ENCODE results near the gene RAP1B.

RAP1B gene

DNA sequence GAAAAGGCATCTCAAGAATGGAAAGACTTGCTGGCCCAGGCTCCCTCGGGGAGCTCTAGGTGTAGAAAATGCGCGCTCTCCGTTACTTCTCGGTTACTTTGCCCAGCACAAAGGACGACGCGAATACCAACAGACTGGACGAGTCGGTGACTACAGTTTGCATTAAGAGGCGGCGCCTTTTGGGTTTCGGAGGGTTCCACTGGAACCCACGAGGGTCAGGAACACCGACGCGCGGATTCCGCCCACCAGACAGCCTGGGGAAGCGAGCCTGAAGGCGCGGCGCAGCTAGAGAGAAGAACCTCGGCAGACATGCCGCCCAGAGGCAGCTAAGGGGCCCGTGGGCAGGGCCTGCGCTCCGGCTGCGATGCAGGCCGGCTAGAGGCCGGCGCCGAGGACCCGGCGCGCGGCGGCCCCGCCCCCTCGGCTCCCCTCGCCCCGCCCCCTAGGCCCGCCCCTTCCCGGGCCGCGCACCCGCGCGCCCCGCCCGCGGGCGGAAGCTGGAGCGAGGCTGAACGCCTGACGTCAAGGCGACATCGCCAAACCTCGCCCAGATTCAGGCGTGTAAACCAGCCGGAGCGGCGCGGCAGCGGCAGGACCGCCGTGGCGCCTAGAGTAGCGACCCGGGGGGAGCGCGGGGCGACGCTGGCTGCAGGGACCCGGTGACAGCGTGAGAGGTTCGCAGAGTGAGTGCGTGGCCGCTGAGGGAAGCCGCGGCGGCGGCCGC is at the start of gene RAP1B:
Gene RAP1B (plus strand): TSS at position 530 of the 724 bp plus-strand sequence. CDS start 37,826 bp downstream, outside the sequence.
- peak; percentile 94 for DNase-seq

DNA sequence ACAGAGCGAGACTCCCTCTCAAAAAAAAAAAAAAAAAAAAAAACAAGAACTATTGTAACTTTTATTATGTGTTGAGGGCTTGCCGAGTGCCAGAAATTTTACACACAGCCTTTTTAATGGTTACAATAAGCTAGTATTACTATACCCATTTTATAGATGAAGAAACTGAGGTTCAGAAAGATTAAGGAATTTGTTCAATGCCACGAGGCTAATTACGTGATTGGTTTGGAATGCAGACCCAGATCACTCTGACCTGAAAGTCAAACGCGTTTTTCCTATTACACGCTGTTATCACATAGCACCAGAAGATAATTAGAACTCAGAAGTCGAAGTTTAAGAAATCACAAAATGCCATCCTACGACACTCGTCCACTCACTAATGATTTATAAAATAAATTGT is 48.9 kb upstream of the RAP1B start:
- DNase-seq = no peak

DNA sequence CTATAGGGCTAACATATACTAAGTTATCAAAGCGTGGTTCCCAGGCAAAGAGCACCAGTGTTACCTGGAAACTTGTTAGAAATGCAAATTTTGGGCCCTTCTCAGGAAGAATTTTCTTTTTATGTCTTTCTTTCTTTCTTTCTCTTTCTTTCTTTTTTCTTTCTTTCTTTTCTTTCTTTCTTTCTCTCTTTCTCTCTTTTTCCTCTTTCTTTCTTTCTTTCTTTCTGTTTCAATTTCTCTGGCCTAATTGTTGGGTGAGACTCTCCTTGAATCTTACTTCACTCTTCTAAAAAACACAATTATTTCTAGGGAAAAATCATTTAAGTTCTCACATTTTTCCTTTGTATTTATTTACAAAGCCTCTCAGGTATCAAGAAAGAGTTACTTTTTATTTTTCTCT is 46.5 kb upstream of the RAP1B start:
- no peak for DNase-seq

DNA sequence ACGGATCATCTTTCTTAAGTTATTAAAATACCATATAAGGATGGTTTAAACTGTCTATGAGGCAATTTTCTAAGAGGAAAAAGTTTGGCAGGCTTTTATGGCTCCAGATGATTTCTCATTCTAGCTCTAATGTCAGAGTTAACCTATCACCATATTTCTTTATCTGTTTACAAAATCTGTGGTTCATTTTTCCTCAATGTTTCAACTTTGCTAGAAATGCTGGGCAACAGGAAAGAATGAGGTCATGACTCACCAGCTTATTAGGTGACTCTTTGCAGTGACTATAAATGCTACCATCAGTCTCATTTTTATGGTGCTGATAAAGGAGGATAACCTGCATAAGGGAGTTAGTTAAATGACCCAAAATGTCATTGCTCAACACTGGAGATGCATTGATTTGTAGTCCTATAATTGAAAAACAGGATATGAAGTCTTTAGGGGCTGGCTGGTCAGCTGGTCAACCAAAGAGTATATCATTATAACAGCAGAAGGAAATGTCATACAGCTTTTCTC is 45.3 kb upstream of the RAP1B start:
- DNase-seq = peak; percentile 66

DNA sequence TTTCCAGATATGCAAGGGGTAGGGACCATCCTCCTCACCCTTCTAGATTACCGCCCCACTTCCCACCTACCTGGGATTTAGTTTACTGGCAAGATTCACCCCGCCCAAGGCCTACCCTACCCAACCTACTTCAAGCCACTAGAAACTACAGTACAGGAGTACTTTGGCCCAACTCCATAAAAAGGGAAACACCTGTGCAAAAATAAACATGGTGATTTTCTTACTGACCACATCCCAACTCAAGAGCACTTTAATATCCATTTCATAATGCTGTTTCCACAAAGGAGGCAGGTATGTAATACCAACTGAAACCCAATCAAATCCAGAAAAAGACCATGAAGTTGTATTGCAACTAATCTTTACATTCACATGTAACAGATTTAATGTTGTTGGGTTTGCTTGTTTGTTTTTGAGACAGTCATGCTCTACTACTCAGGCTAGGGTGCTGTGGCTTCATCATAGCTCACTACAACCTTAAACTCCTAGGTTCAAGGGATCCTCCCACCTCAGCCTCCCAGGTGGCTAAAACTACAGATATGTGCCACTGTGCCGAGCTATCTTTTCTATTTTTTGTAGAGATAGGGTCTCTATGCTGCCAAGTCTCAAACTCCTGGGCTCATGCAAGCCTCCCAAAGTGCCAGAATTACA is 41.7 kb upstream of the RAP1B start:
- no peak for DNase-seq

DNA sequence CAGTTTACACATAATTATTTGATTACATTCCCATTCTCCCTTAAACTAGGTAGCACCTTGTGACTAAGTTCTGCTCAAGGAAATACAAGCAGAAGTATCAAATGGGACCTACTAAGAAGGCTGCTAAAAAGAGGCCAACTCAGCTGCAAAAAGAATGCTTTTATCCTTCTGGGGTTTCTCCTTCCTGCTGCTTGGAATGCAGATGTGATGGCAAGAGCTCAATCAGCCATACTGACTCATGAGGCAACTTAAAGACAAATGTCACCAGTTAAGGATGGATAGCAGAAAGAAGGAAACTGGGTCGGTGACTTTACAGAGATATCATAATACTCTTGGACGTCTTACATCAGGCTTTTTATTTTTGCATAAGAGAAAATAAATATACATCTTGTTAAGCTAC is 38.0 kb upstream of the RAP1B start:
- no peak for DNase-seq

DNA sequence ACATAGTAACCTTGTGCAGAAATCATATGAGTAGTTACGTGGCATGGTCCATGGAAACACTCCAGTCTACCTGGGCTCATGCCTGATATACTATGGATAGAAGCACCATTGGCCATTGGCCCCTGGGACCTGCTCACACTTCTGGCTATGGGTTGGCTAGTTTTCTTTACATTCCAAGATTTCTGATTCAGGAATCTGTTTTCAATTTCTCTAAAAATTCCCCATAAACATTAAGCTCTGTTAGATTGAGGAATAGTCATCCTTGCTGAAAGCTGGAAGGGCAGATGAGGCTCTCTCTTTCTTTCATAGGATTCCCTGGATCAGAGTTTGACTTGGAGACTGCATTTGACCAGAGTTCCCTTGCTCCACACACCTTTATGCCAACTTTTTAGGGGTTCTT is 37.3 kb upstream of the RAP1B start:
- no peak for DNase-seq

DNA sequence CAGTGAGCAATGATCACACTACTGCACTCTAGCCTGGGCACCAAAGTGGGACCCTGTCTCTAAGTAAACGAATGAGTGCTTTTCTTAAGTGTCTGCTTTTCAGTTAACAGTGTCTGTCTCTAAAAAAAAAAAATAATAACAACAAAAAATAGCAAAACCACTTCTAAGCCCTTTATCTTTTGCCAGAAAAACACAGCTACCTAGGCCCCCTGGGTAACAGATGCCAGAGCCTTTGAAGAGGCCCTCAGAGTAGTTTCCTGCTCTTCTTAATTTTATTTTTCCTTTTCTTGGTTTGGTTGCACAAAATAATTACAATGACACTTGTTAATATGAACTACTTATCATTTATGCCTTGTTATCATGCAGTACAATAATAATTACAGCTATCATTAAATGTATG is 32.8 kb upstream of the RAP1B start:
- no peak for DNase-seq

DNA sequence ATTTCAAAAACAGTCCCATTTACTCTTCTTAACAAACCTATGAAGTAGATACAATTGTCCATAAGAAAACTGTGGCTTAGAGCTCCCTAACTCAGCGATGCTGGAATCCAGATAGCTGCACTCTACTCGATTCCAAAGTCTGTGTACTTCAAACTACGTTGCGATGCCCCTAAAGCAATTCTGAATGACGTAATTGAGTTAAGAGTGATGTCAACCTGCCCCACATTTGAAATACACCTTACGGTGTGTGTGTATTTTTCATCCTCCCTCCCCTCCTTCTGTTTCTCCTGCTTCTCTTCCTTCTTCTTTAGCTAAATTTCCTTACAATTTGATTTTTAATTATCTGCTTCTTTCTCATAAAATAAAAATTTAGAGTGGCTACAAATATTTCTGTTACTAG is 31.9 kb upstream of the RAP1B start:
- DNase-seq = no peak

DNA sequence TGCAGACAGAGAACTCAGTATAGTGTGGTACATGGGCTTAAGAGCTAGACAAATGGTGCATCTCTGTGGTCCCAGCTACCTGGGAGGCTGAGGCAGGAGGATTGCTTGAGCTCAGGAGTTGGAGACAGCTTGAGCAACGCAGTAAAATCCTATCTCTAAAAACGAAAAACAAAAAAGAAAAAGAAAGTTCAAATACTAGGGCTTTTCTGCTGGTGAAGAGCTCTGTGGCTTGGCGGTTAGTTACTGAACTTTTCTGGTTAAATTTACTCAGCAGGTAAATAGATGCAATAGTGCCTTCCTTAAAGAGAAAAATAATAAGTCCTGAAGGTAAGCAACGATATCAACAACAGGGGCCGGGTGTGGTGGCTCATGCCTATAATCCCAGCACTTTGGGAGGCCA is 31.4 kb upstream of the RAP1B start:
- DNase-seq = no peak

DNA sequence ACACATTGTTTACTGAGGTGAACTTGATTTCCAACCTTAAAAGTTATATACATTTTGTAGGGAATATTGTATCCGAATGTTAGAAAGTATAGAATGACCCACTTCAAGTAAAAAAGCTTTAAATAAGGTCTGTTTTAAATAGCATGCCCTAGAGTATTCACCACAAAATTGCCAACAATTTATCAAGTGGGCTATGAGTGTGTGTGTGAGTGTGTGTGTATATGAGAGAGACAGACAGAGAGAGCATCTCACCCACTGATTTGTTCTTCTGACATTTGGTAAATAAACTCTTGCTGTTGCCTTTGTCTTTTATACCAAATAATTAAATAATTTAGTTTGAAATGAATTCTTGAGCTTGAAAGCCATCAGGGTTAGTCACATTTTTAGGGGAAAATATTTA is 29.8 kb upstream of the RAP1B start:
- DNase-seq = no peak

DNA sequence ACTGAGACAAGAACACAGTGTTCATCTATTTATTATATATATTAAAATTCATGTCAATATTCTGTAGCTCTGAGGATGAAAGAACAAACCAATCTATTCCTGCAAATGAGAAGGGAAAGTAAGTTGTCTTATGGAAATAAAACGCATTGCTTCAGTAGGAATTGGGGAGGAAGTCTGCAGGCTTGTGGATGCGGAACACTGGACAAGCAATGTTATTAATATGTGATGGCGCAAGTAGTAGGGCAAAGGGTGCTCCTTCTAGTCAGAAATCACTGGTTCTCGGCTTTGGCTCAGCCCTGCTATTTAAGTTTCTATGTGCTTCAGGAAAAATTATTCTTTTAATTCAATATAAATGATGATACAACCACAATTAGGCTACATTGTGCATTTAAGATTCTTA is 28.8 kb upstream of the RAP1B start:
- no peak for DNase-seq

DNA sequence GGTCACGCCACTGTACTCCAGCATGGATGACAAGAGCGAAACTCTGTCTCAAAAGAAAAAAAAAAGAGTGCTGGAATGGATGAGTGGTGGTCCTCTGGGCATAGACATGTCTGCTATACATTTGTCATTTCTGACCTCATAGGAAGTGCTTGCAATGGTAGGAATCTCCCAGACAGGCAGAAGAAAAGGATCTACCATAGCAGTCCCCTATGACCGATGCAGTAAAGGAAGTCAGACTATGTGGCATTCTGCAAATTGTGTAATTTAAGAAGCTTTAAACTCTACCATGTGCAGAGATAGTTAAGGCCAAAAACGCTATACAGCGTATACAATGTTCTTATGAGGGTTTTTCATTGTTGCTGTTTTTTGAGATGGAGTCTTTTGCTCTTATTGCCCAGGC is 24.7 kb upstream of the RAP1B start:
- peak; percentile 69 for DNase-seq

DNA sequence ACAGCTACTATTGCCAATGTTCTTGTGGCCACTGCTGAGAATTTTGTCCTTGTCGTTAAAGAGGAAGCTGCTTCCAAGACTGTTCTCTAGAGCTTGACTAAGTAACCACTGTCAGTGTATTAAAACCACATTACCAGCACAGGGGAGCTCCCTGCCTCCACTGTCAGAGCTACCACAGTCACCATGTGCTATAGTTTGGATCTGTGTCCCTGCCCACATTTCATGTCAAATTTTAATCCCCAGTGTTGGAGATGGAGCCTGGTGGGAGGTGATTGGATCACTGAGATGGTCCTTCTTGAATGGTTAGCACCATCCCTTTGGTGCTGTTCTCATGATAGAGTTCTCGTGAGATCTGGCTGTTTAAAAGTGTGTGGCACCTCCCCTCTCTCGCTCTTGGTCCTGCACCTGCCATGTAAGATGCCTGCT is 23.2 kb upstream of the RAP1B start:
- DNase-seq = peak; percentile 80

DNA sequence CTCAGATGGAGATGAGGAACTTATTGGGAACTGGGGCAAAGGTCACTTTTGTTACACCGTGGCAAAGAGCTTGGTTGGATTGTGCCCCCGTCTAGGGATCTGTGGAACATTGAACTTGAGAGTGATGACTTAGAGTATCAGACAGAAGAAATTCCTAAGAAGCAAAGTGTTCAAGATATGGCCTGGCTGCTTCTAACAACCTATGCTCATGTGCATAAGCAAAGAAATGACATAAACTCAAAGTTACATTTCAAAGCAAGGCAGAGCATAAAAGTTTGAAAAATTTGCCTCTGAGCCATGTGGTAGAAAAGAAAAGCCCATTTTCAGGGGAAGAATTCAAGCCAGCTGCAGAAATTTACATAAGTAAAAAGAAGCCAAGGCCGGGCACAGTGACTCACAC is 21.5 kb upstream of the RAP1B start:
- DNase-seq = no peak

DNA sequence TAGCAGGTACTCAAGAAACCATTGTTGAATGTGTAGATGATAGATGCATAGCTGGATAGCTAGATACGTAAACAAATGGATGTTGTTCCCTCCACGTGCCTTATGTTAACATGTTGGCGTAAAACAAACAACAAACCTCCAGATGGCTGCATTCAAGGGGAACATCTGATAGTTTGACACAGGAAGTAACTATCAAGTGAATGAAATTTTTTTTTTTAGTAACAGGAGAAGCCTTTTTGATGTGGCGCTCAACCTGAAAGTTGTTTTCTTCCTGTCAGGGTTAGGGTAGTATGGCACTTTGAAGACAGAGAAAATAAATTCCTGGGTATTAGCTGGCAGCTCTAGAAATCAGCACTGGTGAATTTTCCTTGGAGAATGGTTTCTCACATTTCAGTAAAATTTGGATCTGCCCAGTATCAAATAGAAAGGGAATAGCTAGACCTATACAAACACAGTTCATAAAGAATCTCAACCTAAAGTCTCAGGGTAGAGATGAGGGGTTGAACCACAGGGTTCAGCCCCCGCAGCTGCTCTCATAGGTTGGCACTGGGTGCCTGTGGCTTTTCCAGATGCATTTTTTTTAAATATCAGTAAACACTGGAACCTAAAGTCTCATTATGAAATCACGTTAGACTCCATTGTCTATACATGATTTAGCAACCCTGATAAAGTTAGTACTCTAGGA is 18.8 kb upstream of the RAP1B start:
- no peak for DNase-seq

DNA sequence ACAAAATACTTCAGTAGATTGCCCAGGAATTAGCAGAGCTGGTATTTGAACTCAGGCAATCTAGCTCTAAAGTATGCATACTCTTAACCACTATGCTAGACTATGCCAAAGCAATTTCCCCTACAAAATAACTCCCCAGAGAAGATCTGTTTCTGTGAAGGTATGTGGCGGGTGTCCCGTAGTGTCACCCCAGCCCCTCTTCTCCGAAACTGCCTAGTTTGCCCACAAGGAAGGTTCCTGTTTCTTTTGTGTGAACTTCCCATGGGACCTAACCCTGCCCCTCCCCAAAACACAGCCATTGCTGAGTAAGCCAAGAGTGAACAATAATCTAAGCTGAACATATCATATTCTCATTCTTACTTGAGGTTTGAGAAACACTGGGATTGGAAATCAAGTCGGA is 15.5 kb upstream of the RAP1B start:
- no peak for DNase-seq

DNA sequence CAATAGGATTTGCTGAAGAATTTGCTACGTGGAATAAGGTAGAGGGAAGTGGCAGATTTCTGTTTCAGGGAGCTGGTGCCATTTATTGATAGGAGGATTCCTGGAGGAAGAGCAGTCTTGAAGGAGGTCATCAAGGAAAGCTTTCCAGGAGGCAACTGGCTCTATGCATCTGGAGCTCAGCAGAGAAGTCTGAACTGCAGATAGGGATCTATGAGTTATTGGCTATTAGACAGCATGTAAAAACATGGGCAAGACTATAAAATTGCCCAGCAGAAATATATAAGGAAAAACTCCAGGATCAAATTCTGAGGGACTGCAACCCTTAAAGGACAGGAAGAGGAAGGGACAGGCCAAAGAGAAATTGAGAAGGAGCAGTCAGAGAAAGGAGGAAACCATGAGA is 8.9 kb upstream of the RAP1B start:
- DNase-seq = no peak

DNA sequence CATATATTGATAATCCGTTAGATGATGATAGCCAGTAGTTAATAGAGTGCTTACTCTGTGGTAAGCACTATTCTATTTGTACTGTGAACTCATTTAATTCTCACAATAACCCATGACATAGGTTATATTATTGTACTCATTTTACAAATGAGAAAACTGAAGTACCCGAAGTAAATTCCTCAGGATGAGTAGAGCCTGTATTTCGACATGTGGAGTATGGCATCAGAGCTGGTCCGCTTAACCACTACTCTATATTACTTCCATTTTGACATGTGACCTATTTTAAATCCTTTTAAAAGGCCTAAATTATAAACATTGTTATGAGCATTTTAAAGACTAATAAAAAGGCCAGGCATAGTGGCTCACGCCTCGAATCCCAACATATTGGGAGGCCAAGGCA is 8.0 kb upstream of the RAP1B start:
- DNase-seq = peak; percentile 78

DNA sequence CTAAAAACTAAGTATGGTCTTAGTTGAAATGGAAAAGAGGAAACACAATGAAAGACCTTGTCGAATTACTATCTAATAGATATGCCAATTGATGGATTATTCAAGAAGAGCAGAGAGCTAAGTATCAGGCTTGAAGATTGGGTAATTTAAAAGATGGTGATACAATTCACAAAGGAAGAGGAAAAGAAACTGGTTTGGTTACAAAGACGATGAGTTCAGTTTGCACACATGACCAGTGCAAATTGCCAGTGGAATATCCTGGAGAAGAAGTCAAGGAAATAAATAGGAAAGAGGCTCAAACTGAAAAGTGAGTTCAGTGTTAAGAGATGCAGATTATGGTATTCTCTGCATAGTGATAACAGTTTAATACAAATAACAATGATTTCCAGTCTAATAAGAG is 2.5 kb upstream of the RAP1B start:
- DNase-seq = peak; percentile 81

DNA sequence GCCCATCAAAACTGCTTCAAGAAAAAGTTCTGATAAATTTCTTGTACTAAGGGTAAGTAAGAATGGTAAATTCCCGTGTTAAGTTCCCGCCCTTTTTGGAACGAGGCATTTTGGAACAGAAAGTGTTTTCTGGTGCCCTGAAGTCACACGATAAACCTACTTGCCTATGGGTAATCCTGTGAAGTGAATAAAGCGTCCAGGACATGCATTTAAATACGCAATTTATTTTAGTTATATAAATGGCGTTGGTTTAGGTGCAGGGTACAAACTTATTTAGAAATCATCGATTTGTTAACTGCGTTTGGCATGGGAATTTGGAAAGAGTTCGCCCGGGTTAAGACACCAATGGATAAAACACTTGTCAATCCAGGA is 715 bp upstream of the RAP1B start:
- peak; percentile 76 for DNase-seq

DNA sequence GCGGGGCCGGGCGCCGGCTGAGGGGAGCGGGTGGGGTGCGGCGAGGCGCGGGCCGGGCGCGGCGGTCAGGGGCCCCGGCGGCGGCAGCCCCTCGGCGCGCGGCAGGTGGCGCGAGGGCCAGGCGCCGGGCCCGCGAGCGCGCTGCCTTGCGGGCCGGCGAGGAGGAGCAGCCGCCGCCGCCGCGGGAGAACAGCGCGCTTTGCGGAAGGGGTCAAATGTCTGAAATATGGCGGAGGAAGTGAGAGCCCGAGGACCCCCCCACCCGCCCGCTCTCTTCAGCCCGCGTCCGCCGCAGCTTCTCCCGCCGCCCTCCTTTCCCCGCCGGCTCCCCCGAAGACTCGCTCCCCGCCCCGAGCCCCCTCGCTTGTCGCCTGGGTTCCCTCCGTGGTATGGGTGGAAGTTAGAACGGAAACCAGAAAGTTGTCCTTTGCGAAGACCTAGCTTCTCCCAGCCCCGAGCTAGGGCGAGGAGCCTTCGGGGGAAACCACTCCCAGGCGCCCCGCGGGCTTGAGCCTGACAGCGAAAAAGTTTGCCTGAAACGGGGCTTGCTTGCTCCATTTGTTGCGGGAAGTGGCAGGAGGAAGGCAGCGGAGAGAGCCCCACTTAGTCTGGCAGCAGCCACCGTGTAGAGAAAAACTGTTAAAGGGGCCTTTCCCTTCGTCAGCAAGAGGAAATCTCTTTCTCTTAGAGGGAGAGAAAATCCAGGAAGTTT is 551 bp downstream of the RAP1B start:
- peak; percentile 82 for DNase-seq

DNA sequence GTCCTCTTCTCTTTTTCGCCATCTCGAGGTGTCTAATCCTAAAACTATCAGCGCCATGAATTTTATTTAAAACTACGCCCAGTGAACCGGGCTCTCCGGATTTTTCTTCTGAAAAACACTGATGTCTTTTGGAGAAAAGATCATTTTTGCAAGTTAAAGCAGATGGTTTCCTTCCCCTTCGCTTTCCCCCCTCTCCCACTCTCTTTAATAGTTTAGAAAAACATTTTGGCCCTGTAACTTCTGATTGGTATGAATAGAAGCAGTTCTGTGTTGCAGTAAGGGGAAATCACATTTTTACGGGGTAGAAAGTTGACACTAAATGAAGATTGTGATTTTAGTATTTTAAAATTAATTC is 1.1 kb downstream of the RAP1B start:
- peak; percentile 23 for DNase-seq

DNA sequence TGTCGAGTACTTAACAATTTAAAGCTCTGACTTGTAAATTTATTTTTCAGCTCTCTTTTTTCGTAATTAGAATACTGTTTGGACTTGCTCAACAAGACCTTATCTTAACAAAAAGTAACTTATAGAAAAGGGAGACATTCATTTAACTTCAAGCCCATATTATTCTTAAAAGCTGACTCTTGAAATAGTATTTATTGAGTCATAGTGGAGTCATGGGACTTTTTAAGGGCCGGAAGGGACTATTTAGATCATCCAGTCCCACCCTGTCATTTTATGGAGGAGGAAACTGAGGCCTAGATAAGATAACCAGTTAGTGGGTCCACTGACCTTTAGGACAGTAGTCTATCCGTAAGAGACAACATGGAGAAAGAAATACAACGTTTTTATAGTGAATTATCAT is 1.5 kb downstream of the RAP1B start:
- peak; percentile 85 for DNase-seq

Measured in inflammatory macrophage treated with lipopolysaccharide for 4 hours (primary cell).